GM19324 (cell line): ENCODE measurements around the gene ZBTB6.
A peak's percentile ranks its signal among the peaks of the same experiment; 100 is the strongest.

Experiments used
- ATAC-seq: cut with Tn5 transposase; IDR thresholded peaks from one replicate; pipeline ENCODE4 v1.9.1; 2021; ENCODE audit warnings: mild to moderate bottlenecking, moderate library complexity; ENCODE audit not compliant: unreplicated experiment, low FRiP score

ZBTB6 gene, protein sequence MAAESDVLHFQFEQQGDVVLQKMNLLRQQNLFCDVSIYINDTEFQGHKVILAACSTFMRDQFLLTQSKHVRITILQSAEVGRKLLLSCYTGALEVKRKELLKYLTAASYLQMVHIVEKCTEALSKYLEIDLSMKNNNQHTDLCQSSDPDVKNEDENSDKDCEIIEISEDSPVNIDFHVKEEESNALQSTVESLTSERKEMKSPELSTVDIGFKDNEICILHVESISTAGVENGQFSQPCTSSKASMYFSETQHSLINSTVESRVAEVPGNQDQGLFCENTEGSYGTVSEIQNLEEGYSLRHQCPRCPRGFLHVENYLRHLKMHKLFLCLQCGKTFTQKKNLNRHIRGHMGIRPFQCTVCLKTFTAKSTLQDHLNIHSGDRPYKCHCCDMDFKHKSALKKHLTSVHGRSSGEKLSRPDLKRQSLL

GRCh38 chr9:122912964-122913673, at the start of gene ZBTB6:
ZBTB6 (minus strand) TSS chr9:122913323; CDS start chr9:122912072, 1,251 bp downstream.
- ATAC-seq, result peak; percentile 96

- no peak for ATAC-seq
Measured at GRCh38 chr9:122961139-122961538, 48.0 kb upstream of the ZBTB6 start.

DNA sequence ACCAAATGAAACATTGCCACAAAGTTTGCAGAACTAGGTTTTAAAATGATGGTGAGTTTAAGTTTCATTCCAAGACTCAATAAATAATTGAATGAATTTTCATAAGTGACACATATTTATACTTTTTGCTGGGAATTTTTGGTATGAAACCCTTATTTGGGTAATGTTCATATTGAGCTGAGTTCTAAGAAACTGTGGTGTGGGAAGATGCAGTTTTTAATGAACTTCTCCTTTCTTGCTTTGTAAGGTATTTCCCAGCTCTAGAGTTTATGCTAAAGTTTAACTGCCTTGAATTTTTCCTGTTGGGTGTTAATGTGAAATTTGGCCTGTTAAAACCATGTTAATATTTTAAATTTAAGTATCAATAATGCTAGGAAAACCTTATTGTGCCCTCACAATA, 42.8 kb upstream of the ZBTB6 start:
- ATAC-seq, result no peak

GRCh38 chr9:122954253-122954691, 41.1 kb upstream of the ZBTB6 start:
- ATAC-seq, result no peak

- no peak for ATAC-seq
Measured at GRCh38 chr9:122951056-122951455, 37.9 kb upstream of the ZBTB6 start.

DNA sequence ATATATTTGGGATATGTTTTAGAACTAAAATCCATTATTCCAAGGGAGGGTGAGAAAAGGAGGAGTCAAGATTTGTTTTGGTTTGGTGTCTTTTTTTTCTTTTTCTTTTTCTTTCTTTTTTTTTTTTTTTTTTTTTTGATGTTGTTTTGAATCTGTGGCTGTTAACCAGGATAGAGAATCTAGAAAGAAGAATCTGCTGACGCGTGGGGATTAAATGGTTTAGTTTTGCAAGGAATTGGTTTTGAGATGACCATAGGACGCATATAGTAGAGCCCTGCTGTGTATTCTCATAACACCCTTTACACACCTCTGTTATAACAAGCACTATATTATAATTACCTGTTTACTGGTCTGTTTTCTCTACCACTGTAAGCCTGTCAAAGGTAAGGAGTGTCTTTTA, 37.1 kb upstream of the ZBTB6 start:
- ATAC-seq, result no peak

- ATAC-seq, result no peak
Measured at GRCh38 chr9:122949696-122950095, 36.6 kb upstream of the ZBTB6 start.

DNA sequence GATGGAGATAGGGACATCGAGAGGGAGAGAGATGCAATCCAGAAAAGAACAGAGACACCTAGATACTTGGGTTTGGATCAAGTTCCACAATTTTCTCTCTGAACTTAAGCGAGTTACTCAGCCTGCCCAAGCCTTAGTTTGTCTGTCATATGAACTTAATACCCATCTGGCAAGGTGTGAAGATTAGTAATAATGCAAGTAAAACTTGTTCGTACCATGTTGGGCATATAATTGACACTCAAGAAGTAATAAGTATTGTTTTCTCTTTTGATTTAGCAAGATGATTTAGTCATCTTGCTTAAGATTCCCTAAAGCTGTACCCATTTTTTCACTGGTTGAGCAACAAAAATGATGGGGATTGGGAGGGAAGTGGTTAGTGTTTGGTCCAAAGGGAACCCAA, 35.2 kb upstream of the ZBTB6 start:
- no peak for ATAC-seq

GRCh38 chr9:122946461-122947005, 33.4 kb upstream of the ZBTB6 start:
- ATAC-seq, result no peak

- ATAC-seq, result no peak
Measured at GRCh38 chr9:122944960-122945888, 32.1 kb upstream of the ZBTB6 start.

DNA sequence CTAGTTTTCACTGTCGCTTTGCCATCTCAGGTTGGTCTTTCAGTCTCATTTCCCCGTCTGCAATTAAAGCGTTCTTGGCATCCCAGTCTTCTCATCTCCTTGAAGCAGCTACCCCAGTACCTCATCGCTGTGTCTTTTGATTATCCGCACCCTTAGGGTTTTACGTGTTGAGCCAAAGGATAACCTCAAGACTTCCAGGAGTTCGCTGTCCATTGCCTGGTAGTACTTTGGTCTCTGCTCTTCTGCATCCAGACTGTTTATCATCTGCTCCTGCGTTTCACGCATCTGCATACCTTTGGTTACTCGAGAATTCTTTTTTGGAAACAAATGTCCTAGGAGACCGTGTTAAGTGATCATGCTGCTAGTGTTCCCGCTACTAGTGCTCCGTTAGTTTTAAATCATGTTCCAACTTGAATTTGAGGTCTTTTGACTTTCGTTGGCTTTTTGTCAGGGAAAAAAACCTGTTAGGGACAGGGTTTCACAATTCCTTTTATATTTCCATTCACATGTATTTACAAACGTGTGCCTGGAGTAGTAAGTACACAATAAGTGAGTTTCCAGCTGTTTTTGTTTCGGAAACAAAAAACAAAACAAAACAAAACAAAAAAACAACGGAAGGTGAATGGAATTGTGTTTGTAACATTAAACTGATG, 28.6 kb upstream of the ZBTB6 start:
- peak; percentile 1 for ATAC-seq

DNA sequence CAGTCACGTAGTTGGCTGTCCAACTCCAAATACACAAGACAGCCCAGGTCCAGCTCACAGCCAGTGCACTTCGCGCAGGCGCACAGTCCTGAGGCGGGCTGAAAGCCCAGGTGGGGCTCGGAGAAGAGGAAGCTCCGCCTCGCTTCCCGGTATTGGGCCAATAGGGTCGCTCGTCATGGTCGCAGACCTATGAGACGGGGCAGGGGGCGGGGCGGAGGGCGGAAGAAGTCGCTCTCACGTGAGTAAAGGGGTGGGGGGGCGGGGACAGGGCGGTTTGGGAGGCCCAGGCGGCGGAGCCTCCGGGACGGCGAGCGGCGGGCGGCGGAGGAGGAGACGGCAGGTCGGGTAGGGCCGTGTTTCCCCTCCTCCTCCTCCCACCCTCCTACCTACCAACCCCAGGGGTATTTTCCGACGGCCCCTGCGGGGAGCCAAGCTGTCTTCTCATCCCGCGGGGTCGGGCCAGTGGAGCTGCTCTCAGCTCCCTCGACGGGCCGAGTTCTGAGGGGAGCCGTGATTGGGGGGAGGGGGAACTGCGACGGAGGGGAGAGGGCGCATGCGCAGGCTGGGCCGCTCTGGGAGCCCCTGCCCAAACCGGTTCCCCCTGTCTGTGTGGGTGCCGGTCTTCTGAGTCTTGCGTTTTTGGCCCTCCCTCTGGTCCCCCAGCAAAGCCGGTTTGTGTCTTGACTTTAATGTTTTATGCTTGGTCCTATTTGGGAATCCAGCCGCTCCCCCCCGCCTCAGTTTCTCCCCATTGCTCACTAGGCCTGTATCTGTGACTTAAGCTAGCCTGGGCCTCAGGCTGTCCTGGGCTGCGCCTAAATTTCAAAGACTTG, 27.8 kb upstream of the ZBTB6 start, which contains the start of gene RABGAP1:
Gene RABGAP1, plus strand, starts transcription at position 272 of the 833 bp plus-strand sequence. CDS start 16,040 bp downstream, outside the sequence.
- peak; percentile 99 for ATAC-seq

DNA sequence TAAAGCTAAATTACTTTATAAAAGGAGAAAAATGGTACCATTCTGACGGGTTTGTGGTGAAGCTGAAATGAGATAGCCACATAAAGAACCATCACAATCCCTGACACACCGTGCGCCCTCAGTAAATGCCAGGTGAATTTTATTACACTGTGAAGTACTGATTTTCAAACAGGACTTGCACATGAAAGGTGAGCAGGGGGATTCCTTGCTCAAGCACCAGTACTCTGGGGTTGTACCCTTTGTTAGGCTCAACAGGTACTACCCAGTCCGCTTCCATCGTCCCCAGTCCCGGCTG, 27.3 kb upstream of the ZBTB6 start:
- no peak for ATAC-seq

DNA sequence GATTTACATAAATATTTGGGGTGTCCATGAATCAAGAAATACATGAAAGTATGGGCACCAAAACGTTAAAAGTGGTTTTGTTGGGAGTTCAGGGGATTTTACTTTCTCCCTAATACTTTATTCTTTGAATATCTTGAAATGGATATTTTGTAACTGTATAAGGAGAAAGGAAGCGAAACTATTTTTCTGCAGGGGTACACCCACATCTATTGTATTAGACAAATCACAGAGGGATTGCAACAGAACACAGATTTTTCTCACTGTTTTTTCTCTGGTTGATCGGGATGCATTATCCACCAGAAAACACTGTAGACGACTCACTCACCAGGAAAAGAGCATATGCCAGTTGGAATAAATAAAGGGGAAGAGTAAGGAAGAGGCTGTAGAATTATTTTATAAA, 26.5 kb upstream of the ZBTB6 start:
- ATAC-seq, result no peak

DNA sequence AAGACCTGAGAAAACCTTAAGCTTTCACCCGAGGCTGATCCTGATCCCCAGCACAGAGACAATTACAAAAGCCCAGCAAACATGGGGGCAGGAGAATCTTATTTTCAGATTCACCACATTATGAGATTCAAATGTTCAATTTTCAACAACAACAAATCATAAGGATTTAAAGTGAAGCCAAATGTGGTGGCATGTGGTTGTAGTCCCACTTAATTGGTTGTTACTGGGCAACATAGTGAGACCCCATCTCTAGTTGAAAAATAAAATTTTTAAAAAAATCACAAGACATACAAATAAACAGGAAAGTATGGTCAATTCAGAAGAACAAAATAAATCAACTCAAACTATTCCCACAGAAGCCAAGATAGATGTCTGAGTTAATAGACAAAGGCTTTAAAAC, 23.8 kb upstream of the ZBTB6 start:
- ATAC-seq, result no peak

GRCh38 chr9:122936464-122936863, 23.3 kb upstream of the ZBTB6 start:
- ATAC-seq, result no peak

- ATAC-seq, result peak; percentile 96
Measured at GRCh38 chr9:122931226-122932121, 18.4 kb upstream of the ZBTB6 start, which contains the start of gene ZBTB26. ZBTB26 (minus strand) TSS chr9:122931512; CDS start chr9:122919934, 11,578 bp downstream.
